LNCaP clone FGC (cell line): Measurements from ENCODE around the gene CDK8.

Experiments used
- DNase-seq: peaks from one replicate; pipeline ENCODE4 v3.0.0-alpha.2; 2011; ENCODE audit warnings: low read depth
- H3K4me3 ChIP-seq: 2 replicates; pipeline ENCODE4 v1.5.1; 2011; ENCODE audit warnings: mild to moderate bottlenecking, low read depth, low read length, control low read depth
- TF ChIP-seq, protein P1 (sequence below): IDR thresholded peaks from 2 replicates; pipeline ENCODE4 v1.5.1; 2012; ENCODE audit warnings: mild to moderate bottlenecking; ENCODE audit not compliant: control insufficient read depth, insufficient read depth; ENCODE audit errors: extremely low read depth

Gene CDK8

DNA sequence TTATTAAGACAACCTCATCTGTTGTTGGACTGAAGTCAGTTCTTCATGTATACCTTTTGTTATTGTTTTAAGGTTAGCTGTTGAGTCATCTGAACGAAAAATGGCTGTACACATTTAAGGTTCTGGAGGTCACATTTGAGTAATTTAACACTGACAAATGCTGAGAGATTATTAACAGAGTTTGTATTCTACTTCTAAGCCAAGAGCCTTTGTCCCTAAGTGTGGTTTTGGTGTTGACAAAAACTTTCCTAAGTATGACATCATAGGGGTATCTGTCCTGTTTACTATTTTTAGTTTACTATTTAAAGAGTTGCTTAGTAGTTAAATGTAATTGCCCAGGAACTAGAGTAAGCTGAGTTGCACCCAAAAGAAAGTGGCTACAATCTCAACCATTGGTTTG lies 71.9 kb downstream of the CDK8 start:
- no peak for DNase-seq
- no peak overlapping the region for H3K4me3 ChIP-seq
- TF ChIP-seq, protein P1, sequence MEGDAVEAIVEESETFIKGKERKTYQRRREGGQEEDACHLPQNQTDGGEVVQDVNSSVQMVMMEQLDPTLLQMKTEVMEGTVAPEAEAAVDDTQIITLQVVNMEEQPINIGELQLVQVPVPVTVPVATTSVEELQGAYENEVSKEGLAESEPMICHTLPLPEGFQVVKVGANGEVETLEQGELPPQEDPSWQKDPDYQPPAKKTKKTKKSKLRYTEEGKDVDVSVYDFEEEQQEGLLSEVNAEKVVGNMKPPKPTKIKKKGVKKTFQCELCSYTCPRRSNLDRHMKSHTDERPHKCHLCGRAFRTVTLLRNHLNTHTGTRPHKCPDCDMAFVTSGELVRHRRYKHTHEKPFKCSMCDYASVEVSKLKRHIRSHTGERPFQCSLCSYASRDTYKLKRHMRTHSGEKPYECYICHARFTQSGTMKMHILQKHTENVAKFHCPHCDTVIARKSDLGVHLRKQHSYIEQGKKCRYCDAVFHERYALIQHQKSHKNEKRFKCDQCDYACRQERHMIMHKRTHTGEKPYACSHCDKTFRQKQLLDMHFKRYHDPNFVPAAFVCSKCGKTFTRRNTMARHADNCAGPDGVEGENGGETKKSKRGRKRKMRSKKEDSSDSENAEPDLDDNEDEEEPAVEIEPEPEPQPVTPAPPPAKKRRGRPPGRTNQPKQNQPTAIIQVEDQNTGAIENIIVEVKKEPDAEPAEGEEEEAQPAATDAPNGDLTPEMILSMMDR = no peak

DNA sequence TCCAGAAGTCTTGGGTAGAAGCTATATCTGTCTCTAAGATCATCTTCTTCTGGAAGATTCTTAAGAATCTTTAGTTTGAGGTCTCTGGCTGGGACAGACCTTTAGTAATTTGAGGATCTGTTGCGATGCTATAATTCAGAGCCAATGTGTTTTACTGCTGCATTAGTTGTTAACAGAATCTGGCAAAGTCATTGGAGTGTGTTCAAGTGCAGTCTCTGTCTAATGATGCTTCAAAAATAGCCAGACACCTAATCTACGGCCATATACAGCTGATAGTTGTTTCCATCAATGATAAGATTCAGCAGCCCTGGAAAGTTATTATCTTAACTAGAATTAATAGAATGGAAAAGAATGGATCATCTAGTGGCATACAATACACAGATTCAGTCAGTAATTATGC lies 72.6 kb downstream of the CDK8 start:
- no peak for DNase-seq
- TF ChIP-seq, protein P1 = no peak

DNA sequence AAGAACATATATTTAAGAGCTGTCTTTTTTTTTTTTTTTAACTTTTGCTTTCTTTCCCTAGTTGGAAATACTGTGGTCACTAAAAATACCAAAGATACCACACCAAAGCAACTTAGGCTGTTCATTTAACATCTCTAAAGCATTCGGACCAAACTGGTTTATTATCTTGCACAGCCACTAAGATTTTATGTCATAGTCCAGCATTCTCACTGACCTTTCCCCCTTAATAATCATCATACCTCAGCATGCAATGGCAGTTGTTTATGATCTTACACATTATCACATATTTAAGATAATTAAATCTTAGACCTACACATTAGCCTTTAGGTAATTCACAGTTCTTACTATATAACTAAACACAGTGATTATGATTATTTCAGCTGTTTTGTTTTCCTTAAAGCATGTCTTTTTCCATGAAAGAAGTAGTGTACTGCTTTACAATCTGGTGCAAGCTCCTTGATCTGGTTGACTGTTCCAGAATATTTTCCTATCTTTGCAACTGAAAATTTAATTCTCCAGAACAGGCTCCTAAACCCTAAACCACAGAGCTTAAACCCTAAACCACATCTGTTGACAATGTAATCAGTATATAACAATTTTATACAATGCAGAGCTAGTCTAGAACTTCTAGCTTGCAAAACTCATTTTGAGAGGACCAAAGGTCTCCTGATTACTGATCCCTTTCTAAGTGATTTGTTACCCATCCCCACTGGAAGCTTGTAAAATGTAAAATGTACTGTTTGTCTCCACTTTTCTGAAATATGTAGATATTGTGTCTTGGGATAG lies 74.2 kb downstream of the CDK8 start:
- no peak overlapping the region for H3K4me3 ChIP-seq
- no peak for DNase-seq
- TF ChIP-seq, protein P1 = no peak

More for the DNA sequence above, 72.6 kb downstream of the CDK8 start:
- no peak overlapping the region for H3K4me3 ChIP-seq

DNA sequence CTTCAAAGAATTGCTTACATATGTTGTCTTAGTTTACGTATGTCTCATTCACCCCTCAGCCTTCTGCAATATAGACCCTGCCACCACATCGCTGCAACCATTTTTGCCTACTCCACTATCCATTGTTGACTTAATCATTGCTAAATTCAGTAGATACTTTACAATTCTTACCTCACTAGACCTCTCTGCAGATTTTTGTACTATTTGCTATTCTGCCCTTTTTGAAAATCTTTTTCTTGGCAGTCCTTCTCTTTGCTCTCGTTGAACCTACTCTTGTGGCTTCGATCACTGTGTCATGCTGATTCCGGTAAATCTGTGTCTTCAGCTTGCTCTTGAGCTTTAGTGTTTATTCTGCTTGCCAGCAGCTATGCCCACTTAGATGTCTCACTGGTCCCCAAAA lies 81.2 kb downstream of the CDK8 start:
- TF ChIP-seq, protein P1 = no peak
- no peak for DNase-seq
- no peak overlapping the region for H3K4me3 ChIP-seq

DNA sequence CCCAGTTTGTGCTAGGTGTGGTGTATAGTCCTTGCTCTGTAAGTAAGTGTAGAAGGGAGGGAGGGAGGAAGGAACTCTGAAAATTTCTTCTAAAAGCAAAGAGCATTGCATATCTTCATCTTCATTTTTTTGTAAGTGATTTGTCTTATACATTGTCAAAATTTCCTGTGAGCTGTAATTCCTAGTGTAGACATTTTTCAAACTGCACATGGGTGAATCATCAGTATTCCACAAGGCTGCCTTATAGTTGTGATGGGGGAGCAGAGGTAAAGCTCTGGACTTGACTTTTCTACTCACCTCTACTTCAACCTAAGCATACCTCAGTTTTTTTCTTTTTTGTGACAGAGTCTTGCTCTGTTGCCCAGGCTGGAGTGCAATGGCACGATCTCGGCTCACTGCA lies 86.9 kb downstream of the CDK8 start:
- DNase-seq = no peak
- TF ChIP-seq, protein P1 = no peak
- H3K4me3 ChIP-seq = no peak overlapping the region

DNA sequence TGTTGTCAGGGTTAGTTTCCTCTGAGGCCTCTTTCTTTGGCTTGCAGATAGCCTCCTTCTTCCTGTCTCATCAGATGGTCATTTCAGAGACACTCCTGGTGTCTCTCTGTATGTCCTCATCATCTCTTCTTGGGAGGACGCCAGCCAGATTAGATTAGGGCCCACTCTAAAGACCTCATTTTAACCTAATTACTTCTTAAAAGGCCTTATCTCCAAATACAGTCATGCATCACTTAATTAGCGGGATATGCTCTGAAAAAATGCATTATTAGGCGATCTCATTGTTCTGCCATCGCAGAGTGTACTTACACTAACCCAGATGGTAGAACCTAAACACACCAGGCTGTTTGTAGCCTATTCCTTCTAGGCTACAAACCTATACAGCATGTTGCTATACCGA lies 89.0 kb downstream of the CDK8 start:
- DNase-seq = no peak
- no peak overlapping the region for H3K4me3 ChIP-seq
- TF ChIP-seq, protein P1 = no peak

DNA sequence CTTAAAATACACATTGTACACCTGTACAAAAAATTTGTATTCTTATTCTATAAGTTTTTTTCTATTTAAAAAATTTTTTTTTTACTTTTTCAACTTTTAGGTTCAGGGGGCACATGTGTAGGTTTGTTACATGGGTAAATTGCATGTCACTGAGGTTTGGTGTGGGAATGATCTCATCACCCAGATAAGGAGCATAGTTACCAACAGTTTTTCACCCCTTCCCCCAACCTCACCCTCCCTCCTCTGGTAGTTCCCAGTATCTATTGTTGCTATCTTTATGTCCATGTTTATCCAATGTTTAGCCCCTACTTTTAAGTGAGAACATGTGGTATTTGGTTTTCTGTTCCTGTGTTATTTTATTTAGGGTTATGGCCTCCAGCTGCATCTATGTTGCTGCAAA lies 89.9 kb downstream of the CDK8 start:
- no peak overlapping the region for H3K4me3 ChIP-seq
- TF ChIP-seq, protein P1 = no peak
- DNase-seq = no peak
